GM18519 (cell line): Measurements from ENCODE around the gene TNFRSF1A.
"Not testable (repeated sequence)": the region's sequence is repeated elsewhere in the genome, so short reads cannot be mapped to it uniquely, and the experiment has no call there.

Experiments used
- ATAC-seq: cut with Tn5 transposase; IDR thresholded peaks from one replicate; pipeline ENCODE4 v1.9.1; 2021; ENCODE audit warnings: mild to moderate bottlenecking, moderate library complexity; ENCODE audit not compliant: unreplicated experiment, low FRiP score

TNFRSF1A gene

DNA sequence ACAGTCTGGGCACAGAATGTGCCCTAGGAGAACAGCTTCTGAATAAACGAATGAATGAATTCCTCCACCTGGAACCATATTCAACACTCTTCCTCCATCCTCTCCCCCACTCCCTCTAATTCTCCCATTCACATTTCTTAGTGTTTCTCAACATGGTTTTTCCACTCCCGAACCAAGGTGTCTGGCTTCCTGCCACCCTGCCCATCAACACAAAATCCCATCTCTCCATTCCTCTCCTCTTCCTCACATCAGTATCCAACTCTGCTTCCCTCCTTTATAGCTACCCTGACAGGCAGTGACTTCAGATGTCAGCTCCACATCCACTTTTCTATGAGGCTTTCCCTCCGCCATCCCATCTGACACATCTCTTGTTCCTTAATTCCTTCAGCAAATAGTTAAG, 2.9 kb downstream of the TNFRSF1A start:
- ATAC-seq: no peak

DNA sequence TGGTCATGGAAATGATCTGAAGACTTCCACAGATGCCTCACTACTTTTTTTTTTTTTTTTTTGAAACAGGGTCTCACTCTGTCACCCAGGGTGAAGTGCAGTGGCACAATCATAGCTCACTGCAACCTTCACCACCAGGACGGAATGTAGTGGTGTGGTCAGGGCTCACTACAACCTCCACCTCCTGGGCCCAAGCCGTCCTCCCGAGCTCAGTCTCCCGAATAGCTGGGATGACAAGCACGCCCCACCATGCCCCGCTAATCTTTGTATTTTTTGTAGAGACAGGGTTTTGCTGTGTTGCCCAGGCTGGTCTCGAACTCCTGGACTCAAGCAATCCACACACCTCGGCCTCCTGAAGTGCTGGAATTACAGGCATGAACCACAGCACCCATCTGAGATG, 3.3 kb downstream of the TNFRSF1A start:
- ATAC-seq: not testable (repeated sequence)

DNA sequence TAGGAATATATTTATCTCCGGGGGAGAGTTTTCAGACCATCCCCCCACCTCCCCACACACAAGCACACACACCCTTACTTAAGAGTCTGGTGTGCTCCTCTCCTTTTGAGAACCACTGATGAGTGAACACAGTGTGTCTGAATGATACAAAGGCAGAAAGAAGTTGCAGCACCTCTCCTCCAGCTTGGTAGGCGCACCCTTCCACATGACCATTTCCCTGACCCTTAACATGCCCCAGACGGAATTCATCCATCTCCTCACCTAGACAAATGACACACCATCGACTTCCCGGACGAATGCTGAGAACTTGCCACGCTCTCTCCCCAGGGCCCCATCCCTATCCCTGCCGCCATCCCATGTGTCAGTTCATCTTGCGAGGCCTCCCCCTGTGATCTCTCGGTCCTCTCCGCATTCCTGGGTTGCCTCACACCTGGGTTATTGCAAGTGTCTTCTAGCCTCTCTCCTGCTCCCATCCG, 3.9 kb downstream of the TNFRSF1A start:
- ATAC-seq: no peak

DNA sequence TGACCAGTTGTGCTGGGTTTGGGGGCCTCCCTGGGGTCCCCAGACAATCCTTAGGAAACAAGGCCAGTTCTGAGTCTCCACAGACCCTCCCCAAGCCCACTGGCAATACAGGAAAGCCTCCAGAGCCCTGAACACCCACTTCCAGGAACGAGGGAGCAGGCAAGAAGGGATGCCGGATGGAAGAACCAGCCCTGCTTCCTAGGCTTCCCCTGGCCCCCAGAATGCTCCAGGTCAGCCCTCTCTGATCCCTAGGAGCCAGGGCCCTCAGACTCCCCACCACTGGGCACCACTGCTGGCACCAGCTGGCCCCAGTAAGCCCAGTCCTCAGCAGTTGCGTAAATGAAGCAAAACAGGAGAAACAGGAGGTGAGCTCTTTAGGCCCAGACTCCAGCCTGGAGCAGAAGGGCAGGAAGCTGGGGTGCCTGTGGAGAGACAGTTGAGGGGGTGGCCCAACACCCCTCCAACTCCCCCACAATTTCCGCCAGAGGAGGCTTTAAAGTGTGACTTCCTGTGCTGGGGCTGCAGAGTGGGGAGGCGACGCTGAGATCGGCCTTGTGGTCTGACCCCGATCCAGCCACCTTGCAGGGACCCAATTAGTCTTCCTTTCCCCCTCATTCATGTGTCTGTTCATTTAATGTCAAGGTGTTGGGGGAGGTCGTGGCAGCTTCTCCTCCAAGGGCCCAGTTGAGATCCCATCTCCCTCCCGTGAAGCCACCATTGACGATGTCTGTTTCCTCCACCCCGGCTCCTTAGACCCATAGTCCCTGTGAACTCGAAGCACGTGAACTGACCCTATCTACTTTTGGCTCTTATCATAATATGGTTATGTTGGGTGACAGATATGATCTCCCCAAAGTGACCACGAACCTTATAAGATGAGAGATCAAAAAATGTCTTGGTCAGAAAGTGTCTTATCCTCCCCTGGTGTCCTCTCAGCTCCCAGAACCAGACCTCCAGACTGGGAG, 4.7 kb downstream of the TNFRSF1A start:
- no peak for ATAC-seq

DNA sequence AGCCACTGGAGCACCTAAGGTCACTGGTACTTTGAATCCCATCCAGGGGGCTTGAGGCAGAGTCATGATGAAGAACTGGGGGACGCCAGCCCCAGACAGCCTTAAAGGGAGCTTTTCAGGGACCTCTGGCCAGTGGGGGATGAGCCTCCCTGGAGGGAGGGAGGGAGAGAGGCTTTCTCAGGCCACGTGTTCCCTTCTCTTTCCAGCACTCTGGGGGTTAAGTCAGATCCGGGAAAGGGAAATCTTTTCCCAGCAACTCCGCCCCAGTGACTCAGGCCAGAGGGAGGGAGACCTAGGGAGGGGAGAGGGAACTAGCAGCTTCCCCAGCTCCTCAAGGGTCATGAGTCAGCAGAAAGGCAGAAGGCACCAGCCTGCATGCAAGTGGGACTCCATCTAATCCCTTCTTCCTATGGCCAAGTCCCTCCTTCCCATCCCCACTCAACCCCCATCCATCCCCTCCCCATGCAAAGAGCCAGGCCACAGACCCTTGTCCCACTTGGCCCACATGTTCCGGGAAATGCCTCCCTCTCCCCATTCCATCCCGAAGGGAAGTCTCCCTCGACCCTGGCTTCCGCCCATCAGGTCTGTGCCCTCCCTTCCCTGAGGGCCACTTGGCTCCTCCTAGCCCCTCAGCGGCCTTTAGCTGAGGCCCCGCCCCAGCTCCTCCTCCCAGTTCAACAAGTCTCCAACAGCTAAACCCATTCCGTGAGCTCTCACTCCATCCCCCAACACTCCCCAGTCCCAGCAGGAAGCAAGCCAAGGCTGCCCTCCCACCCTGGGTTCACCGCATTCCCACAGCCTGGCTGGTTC, 5.6 kb downstream of the TNFRSF1A start:
- ATAC-seq: no peak

DNA sequence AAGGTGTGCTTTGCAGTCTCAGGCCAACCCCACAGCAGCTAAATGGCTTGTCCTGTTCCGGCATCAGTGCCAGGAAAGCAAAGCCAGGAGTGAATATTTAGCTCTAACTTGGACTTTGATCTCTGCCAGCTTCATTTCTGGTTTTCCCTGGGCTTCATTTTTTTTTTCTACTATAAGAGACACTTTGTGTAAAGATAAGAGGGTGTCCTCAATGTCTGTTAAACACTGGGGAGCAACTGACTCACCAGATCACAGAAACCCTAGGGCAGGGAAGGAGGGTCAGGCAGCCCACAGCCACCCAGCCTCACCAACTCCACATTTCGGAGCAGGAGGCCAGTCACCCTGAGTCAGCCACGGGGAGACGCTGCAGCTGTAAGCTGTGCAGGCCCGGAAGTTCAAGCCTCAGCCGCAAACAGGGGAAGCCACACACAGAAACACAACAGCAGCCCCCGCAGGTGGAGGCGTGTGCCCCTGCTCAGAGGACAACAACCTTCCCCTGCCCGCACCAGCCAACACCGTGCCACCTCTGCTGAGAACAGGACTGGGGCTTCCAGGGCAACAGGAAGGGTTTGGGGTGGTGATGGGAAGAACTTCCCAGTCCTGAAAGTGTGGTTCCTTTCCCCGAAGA, 6.3 kb downstream of the TNFRSF1A start:
- ATAC-seq: no peak

DNA sequence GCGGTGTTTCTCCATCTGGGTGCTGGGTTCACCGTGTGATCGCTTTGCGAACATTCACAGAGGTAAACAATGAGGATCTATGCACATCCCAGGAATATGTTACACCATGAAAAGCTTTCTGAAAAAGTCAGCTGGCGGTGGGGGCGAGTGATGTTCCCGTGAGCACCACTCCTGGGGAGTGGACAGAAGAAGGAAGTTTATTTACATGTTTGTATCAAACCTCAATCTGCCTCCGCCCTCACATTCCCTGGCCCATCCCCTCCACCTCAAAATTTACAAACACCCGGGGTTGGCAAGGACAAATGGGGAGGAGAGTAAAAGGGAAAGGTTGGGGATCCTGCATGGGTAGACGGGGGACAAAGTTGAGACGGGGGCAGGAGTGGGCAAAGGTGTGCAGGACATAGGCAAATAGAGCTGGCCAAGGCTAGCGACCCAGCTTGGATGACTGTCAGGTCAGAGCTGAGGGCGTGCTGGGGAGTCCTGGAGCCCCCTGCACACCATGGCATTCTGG, 6.9 kb downstream of the TNFRSF1A start:
- ATAC-seq: no peak

DNA sequence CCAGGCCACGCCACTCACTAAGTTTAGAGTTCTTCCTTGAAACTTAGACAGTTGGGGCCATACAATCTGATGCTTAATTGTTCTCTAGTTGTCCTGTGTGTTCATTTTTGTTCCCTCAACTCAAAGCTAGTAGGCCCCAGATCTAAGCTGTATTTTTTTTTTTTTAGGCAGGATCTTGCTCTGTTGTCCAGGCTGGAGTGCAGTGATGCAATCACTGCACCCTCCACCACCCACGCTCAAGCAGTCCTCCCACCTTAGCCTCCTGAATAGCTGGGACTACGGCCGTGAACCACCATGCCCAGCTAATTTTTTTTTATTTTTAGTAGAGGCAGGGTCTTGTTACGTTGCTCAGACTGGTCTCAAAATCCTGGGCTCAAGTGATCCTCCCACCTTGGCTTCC, 7.5 kb downstream of the TNFRSF1A start:
- no peak for ATAC-seq

DNA sequence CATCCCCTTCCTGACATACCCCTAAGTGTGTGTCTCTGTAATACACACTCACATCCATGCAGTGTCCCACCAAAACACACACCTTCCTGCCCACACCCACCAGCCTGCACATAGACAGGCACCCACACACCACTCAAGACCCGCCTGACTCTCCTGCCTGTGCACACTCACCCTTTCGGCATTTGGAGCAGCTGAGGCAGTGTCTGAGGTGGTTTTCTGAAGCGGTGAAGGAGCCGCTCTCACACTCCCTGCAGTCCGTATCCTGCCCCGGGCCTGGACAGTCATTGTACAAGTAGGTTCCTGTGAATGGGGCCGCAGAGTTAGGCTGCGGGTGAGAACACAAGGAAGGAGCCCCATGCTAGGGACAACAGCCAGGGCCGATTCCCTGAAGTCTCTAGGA, 8.3 kb downstream of the TNFRSF1A start:
- no peak for ATAC-seq

DNA sequence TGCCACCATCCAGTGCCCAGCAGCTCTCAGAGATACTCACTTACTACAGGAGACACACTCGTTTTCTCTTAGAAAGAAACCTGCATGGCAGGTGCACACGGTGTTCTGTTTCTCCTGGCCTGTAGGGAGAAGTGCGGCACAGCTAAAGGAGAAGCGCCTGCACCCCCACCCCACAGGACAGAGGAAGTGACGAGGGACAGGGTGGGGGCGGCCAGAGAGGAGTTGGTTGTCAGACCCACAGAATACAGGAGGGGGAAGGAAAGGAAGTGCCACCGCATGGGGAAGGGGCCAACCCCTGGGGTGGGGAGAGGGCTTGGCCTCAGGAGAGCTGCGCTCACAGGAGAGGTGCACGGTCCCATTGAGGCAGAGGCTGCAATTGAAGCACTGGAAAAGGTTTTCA, 8.8 kb downstream of the TNFRSF1A start:
- ATAC-seq: no peak

DNA sequence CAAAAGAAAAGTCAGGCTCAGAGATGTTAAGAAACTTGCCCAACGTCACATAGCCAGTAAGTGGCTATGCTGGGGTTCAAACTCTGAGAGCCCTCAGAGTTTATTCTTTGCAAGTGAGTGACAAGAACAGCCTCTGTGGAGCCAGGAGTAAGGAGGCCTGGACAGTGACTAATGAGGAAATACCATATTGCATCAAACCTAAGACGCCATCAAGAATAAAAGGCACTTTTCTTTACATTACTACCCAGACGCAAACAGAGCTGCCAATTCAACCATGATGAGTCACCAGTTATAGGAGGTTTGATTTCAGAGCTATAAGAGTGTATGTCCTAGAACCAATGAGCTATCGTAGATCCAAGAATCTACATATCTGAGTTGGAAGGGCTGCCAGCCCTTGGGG, 9.4 kb downstream of the TNFRSF1A start:
- no peak for ATAC-seq

DNA sequence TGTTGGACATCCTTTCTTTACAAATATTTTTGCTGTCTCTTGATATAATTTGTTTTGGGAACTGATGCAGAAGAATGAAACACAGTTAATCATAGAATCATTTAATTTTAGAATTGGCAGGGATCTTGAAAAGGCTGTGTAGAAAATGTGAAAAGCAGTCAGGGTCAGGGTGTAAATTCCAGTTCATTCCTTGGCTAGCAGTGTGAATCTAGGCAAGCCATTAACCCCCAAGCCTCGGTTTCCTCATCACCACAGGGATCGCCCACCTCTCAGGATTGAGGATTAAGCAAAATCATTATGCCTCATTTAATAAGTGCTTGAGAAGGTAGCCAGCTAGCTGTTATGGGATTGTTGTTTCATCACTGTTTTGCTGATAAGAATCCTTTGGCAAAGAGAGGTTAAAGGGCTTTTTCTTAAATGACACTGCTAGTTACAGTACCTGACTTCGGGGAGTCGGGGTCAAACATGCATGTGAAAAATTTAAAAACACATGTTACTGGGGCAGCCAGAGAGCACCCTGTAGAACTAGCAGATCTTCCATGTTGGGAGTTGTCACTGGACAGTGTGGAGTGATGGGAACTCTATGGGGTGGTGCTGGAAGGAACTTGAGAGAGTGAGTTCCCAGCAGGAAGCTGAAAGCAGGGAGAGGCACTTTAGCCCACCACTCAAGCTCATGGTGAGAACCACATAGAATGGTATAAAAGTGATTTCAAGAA, 10.7 kb downstream of the TNFRSF1A start:
- no peak for ATAC-seq

DNA sequence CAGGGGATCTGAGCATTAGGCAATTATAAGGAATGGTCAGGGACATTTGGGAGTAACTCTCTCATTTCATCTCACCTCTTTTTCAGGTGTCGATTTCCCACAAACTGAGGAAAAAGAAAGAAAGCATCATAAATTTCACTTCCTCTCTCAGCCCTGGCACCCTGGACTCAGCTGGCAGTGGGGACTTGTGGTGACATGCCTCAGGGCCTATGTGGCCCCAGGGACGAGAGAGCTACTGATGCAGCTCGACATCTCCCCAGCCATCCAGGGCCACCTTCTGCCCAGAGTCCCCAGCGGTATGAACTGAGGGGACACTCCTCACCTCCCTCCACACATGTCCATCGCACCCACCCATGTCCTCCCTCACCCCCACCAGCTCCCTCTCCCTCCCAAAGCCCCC, 11.7 kb downstream of the TNFRSF1A start:
- ATAC-seq: no peak

DNA sequence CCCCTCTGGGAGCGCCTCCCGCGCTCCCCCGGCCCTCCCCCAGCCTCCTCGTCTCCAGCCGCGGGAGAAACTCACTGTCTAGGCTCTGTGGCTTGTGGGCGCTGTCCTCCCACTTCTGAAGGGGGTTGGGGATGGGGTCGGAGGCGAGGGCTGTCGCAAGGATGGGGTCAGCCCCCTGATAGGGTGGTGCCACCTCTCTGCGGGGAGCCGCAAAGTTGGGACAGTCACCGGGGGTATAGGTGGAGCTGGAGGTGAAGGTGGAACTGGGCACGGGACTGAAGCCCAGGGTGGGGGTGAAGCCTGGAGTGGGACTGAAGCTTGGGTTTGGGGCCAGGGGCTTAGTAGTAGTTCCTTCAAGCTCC, 12.2 kb downstream of the TNFRSF1A start:
- no peak for ATAC-seq

DNA sequence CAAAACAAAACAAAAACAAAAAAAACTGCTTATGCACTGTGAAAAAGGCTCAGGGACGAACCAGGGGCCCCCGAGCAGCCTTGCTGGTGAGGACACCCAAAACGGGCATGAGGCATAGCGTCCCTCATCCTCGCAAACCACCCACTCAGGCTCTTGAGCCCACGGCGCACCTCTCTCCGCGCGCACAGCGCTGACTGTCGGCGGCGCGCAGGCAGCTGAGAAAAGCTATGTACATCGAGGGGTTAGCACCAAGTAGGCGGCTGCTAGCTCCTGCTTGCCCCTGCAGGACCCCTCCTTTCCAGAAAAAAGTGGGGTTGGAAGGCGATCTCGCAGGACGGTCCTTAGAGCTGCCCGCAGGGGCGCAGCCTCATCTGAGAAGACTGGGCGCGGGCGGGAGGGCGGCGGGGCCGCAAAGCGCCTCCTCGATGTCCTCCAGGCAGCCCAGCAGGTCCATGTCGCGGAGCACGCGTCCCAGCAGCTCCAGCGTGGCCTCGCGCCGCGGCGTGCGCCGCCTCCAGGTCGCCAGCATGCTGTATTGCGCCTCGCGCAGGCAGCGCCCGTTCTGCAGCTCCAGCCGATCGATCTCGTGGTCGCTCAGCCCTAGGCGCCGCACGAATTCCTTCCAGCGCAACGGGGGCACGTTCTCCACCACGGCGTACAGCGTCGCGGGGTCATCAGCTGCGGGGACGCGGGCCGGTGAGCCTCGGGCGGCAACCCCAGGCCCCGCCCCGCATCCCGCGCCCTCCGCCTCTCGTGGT, 12.8 kb downstream of the TNFRSF1A start:
- no peak for ATAC-seq

DNA sequence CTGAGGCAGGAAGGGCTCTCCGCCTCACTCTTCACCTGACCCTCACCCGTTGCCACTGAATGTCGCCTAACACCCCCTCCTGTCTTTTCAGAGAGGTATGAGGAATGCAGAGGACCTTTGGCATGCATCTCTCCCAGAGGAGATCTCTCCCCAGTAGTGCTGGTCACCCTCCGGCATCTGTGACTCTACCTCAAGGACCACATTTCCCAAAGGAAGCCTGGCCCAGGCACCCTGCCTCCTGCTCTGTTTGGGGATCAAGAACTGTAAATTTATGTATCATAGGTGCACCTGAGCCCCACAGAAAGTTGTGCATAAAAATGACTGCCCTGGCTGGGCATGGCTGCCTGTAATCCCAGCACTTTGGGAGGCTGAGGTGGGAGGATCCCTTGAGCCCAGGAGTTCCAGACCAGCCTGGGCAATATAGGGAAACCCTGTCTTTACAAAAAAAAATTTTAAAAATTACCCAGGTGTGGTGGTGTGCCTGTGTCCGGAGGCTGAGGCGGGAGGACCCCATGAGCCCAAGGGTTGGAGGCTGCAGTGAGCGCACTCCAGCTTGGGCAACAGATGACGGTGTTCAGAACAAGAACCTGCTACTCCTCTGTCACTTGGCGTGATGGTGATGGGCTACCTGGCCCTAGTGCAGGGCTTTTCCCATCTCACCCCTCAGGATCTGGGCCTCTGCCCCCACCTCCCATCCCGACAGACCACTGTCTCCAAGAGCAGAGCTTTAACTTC, 13.7 kb downstream of the TNFRSF1A start:
- ATAC-seq: no peak

DNA sequence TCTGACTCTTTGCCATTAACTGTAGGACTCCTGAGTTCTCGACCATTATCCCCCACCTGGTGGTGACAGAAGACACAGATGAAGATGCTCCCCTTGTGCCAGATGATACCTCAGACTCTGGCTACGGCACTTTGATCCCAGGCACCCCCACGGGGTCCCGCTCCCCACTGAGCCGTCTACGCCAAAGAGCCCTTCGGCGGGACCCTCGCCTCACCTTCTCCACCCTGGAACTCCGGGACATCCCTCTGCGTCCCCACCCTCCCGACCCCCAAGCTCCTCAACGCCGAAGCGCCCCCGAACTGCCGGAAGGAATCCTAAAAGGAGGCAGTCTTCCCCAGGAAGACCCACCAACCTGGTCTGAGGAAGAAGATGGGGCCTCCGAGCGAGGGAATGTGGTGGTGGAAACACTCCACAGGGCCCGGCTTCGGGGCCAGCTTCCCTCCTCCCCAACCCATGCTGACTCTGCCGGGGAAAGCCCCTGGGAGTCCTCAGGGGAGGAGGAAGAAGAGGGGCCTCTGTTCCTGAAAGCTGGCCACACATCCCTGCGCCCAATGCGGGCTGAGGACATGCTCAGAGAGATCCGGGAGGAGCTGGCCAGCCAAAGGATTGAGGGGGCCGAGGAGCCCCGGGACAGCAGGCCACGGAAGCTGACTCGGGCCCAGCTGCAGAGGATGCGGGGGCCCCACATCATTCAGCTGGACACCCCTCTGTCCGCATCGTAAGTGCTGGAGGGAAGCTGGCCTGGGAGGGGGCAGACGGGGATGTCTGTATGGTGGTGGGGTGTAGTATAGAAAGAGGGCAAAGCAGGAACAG, 14.4 kb downstream of the TNFRSF1A start:
- no peak for ATAC-seq
